OCI-LY1 (cell line): ENCODE data around the gene CHEK1.

Experiments used
- CTCF ChIP-seq: fragments of 200-600 bp; sonication (generic), shearing (Covaris generic); IDR thresholded peaks from 2 replicates; pipeline ENCODE4 v1.5.1; 2017; ENCODE audit warnings: mild to moderate bottlenecking, antibody characterized with exemption, low read length, moderate library complexity, mixed read lengths
- EZH2 ChIP-seq: fragments of 200-600 bp; sonication (generic), shearing (Covaris generic); IDR thresholded peaks from 2 replicates; pipeline ENCODE4 v1.8.0; 2017; ENCODE audit warnings: borderline replicate concordance, mixed run types, mild to moderate bottlenecking, antibody characterized with exemption, low read length, moderate library complexity, mixed read lengths

GRCh38 chr11:125609545-125609944 lies 15.4 kb upstream of the CHEK1 start:
- TF ChIP-seq CTCF (no peak), EZH2 (no peak)
